Stimulated activated CD4-positive, alpha-beta T cell treated with anti-CD3 and anti-CD28 coated beads, TNF-alpha, amount 100 ng/mL, for 24 hours (primary cell): ENCODE data around the gene METTL26.

Experiments
- DNase-seq, 3 experiments: peaks; one replicate each; pipeline ENCODE4 v3.0.0-alpha.2; 2020; ENCODE audit warnings: low read depth in 3 of 3

Gene METTL26

DNA sequence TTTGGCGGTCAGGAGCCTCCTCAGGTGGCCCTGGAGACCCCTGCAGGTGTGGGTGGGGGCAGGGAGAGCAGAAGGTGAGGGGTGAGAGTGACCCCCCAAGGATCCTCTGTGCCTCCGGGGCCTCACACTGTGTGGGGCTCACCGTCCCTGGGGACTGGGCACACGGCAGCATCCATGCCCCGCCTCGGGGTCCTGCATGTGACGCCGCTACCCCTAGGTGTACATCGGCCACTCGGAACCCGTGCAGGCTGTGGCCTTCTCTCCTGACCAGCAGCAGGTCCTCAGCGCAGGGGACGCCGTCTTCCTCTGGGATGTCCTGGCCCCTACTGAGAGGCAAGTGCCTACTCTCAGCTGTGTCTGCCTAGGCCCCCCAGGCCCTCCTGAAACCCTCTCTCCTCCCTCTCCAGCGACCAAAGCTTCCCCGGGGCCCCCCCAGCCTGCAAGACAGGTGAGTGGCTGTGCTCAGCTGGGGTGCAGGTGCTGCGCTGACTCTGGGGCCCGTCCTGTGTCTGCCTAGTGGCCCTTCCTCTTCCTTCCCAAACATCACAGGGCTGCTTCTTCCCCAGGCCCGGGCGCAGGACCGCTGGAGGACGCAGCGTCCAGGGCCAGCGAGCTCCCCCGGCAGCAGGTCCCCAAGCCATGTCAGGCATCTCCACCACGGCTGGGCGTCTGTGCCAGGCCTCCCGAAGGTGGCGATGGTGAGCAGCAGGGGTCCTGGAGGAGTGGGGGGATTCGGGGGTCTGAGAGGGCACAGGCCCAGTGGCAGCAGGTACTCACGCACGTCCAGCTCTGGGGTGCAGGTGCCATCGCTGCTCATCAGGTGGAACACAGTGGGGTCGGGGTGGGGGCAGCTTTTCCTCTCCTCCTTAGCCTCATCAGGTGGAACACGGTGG, 22.8 kb upstream of the METTL26 start:
- DNase-seq, result no peak

DNA sequence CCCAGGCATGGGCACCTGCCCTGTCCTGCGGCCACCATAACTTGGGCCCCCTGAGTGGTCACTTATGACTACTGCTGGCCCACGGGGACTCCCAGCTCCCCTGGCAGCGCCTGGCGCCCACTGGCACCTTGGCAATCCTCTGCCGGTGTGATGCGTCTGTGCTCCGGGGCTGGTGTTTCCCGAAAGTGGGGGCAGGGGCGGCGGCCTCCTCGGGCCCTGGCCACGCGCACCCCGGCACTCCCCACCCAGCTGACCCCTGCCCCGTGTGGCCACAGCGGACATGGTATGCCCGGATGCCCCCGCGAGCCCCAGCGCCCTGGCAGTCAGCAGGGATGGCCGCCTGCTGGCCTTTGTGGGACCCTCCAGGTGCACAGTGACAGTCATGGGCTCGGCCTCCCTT, 21.4 kb upstream of the METTL26 start:
- no peak for DNase-seq

DNA sequence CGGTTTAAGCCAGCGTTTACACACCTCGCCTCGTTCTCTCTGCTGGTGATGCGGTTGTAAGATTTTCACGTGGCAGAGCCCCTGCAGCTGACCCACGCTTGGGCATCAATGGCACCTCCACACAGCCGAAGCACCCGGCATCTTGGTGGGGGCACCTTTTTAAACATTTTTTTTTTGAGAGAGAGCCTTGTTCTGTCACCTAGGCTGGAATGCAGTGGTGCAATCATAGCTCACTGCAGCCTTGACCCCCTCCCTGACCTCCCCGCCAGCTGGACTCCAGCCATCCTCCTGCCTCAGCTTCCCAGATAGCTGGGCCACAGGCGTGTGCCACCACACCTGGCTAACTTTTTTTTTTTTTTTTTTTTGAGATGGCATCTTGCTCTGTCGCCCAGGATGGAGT, 17.9 kb upstream of the METTL26 start:
- DNase-seq, result no peak

DNA sequence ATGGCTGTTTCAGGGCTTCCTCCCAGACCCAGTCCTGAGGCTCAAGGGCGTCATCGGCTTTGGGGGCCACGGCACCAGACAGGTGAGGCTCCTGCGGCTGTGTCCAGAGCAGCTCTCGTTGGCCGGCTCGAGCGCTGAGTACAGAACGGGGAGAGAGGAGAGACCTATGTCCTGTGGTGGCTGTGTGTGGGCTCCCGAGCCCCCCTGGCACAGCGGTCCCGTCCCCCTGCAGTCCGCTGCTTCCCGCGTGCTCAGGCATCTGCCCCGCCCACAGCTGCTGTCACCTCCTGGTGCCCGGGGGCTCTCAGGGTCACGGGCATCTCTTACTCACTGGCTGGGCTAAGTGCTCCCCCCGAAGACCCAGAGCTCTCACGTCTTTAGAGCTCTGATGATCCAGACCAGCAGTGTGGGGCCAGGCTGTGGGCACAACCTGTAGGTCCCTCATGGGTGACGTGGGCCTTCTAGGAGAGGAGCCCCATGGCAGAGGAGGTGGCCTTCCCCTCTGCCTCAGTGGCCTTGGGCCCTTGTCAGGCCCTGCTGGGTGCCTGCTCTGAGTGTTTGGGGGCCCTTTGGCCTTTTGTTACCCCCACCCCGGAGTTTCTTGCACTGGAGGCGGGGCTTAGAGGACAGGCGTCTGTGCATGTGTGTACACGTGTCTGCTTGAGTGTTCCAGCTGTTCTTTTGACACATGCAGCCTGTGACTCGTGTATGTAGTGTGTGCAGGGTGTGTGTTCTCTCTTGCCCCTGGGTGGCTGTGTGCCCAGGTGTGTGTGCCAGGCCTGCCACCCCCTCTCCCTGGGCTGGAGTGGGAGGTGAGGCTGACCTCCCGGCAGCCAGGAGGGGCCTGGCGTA, 16.6 kb upstream of the METTL26 start:
- no peak for DNase-seq

- no peak for DNase-seq
Observed at GRCh38 chr16:651844-652243, 15.7 kb upstream of the METTL26 start.

DNA sequence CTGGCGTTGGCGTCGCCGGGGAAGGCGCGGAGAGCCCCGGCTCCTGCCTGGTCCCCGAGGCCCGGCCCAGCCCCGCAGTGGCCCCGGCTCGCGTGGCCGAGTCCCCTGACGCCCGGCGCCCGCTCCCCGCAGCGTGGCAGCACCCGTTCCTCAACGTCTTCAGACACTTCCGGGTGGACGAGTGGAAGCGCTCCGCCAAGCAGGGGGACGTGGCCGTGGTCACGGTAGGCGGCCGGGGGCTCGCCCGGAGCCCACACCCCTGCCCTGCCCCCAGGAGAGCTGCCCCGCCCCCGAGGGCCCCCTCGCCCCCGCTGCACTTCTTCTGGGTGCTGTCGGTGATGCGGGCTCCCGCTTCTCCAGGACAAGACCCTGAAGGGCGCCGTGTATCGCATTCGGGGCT, 13.5 kb upstream of the METTL26 start:
- no peak for DNase-seq

DNA sequence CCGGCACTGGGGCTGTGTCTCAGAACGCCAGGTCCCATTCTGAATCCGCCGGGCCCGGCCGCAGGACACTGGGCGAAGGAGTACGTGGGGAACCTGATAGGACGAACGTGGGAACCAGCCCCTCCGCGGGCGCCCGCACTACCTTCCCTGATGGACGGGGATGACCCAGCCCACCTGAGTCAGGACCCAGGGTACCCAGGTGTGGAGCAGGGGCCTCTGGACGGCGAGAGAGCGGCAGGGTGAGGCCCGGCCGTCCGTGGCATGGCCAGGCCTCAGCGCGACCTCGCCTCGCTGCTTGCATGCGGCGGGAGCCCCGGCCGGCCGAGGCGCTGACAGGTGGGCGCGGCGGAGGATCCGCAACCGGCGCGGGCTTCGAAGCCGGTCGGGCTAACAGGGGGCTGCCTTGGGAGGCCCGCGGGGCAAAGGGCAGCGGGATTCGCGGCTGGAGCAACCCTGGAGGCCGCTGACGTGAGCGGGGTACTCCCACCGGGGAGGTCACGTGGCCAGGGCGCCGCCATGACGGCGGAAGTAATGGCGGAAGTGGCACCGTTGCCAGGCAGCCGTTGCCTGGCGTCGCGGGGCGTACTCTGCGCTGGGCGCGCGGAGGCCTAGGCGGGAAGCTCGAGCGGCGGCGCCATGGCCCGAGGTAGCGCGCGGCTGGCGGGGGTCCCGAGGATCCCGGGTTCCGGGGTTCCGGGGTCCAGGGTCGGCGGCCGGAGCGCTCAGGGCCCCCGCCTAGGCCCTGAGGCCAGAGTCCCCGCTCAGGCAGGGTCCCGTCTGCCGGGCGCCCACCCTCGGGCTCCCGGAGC, 12.9 kb upstream of the METTL26 start, which contains the start of gene WDR90:
WDR90 (plus strand) TSS at position 585 of the 809 bp plus-strand sequence; CDS start at position 637, 52 bp downstream.
- peak; percentile 87 to 93 (median 88) for DNase-seq

GRCh38 chr16:648071-648780, 12.1 kb upstream of the METTL26 start:
- DNase-seq, result peak in 1 of 3 experiments; percentile 61

GRCh38 chr16:647173-647902, 11.2 kb upstream of the METTL26 start:
- no peak for DNase-seq

DNA sequence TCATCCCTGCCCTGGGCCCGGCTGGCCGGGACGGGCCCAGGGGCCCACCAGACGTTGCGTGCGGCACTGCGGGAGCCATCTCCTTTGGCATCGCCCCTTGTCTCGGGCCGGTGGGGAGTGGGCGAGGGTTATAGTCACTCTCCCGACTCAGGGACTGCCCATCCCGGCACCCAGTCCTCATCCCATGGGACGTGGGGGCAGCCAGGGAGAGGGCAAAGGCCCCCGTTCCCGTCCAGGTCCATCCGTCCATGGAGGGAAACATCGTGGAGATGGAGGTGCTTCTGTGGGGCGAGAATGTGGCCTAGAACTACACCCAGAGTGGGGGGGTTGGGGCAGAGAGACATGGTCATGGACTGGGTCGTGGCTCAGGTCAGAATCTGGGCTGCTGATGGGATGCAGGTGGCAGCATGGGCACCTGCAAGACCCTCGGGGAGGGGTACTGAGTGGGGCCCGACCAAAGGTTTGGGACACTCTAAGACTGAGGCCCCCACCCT, 10.6 kb upstream of the METTL26 start:
- DNase-seq, result no peak

- DNase-seq, result no peak
Observed at GRCh38 chr16:645852-646678, 10.0 kb upstream of the METTL26 start.

DNA sequence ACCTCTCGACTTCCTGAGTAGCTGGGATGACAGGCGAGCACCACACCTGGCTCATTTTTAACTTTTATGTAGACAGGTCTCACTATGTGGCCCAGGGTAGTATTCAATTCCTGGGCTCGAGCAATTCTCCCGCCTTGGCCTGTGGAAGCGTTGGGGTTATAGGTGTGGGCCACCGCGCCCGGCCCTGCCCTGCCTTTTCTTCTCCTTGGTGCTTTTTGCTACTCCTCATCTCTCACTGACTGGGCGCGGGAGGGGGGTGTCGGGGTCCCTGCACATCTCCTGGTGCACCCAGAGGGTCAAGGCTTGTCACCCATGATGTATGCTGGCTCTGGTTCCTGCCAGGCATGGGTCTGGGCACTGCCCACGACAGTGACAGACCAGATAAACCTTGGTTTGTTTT, 8.5 kb upstream of the METTL26 start:
- no peak for DNase-seq

DNA sequence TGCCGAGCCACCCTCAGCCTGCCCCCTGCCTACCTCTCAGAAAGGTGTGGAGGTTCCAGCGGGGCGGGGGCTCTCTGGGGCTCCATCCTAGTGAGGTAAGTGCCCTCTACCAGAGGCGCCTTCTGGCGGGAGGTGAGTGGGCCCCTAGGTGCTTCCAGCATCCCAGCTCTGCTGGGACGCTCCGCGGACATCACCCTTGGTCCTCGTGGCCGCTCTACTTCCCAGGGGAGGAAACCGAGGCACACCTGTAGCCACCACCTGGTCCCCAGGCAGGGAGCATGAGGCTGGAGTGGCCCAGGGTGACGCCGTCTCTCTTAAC, 6.9 kb upstream of the METTL26 start:
- no peak for DNase-seq

DNA sequence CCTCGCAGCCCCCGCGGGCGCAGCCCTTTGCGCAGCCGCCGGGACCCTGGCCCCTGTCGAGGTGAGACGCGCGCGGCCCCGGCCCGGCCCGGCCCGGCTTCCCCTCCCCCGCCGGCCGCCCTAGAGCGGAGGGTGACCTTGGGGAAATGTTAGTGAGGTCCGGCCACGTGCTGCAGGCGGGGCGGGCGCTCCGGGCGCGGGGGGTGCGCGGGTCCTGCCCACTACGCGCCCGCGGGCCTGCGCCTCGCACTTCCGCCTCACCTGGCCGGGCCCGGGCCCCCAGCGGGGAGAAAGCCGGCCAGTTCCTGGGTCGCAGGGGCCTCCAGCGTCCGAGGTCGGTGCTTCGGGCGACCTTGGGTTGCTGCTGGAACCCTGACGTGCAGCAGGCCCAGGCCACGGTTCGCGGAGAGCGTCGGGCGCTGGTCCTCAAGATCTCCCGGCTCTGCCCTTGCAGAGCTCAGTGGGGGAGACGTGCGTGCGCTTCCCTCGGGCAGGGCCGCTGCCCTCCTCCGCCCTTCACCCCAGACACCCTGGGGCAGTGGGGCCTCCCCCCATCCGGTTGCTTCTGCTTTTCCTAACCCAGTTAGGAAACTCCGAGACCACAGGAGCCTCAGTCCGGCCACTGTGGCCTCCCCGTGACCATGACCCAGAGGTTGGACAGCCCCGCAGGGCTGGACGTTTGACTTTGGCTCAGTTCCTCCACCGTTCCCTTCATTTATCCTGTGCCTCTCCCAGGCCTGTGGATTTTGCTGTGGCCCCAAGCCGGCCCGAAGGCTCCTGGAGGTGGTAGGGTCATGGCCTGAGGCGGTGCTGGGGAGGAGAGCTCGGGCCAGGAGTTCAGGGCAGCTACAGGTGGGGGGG, 6.3 kb upstream of the METTL26 start:
- DNase-seq, result peak in 1 of 3 experiments; percentile 53

- DNase-seq, result peak; percentile 37 to 82 (median 58)
Observed at GRCh38 chr16:641326-642188, 5.5 kb upstream of the METTL26 start, which contains the start of gene MCRIP2. TSS of gene MCRIP2 (plus strand) at chr16:641828. CDS start at chr16:641992, 164 bp downstream.

- DNase-seq, result no peak
Observed at GRCh38 chr16:640614-641013, 4.5 kb upstream of the METTL26 start.

- no peak for DNase-seq
Observed at GRCh38 chr16:638836-639235, 2.7 kb upstream of the METTL26 start.
